LNCAP (cell line): ENCODE data around the gene STAT1.

Experiments
- CTCF ChIP-seq: fragments of 450-650 bp; IDR thresholded peaks from 2 replicates; pipeline ENCODE4 v1.5.1; 2017; ENCODE audit warnings: mild to moderate bottlenecking

STAT1 gene

DNA sequence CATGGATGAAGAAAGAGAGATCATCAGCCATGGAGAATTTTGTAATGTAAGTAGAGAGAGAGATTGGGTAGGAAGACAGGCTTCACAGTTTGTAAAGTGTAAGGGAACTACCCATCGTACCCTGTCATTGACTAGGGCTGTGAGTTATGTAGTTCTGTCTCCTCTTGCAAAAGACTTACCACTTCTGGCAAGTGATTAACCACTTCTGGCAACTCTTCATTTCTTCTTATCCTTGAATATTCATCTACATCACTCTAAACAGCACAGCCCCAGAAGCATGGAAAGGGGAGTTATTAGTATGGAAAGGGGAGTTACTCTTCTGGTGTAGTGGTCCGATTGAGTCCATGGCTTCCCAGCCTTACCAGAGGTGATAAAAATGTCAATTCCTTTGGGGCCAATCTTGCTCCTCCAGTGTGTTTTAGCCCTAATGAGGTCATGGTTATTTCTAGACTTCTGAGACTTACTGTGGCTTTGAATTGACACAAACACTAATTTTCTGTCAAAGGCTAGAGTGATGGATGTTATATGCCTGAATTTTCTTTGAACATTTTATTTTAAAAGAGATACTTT is 52.0 kb downstream of the STAT1 start:
- TF ChIP-seq CTCF: no peak

DNA sequence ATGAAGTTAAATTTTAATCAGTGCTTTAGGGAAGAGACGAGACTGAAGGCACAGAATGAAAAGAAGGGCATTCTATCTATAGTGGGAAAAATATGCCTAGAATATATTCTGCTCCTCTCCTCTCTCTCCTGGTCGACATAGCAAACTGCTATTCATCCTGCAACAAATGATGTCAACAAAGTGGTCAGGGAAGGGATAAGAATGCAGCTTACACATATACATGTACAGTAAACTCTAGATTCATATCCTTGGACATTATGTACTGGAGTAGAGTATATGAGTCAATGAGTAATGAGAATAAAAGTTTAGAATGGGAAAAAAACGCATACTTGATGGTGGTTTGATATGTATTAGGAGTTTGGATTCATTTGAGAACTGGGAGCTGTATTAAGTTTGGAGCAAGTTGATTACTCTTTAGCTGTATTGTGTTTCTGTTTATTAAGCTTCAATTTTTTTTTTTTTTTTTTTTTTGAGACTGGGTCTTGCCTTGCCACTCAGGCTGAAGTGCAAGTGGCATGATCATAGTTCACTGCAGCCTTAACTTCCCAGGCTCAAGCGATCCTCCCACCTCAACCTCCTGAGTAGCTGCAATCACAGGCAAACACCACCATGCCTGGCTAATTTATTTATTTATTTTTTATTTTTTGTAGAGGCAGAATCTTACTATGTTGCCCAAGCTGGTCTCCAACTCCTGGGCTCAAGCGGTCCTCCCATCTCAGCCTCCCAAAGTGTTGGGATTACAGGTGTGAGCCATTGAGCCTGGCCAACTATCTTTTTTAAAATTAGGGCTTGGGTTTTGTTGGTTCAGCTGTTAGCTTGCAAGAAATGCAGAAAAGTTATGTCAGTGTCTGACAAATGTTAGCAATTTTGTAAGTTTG is 53.8 kb downstream of the STAT1 start:
- TF ChIP-seq CTCF: no peak

DNA sequence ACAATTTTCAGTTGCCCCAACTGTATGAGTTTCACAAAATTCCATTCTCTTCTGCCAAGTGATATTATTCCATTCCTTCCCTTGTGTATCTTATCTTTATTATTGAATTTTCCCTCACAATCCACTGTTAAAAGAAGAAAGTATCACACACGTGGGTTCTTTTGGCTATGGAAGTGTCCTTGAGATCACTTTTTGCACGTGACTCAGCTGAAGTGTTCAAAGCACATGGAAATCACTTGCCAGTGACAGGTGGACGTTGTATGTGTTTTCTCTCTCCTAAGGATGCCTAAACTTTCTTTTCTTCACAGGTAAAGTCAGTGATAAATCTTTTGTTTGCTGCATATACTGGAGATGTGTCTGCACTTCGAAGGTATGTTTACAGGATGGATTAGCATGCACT is 60.7 kb downstream of the STAT1 start:
- no peak for TF ChIP-seq CTCF

DNA sequence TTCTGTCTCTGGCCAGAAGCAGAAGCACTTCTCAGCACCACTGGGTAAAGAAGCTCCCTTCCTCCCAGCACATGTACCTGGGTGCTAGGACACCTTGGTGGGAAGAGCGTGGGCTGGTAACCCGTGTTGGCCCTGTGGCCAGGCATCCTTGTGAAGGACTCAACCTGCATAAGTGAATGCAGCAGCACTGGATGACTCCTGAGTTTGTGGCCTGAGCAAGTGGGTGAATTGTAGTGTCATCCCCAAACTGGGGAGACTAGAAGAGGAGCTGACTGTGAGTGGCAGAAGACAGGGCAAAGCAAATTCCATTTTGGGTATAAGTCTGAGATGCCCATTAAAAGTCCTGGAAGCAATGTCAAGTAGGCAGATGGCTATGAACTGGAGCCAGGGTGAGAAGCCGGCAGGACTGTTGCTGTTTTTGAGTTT is 63.4 kb downstream of the STAT1 start:
- no peak for TF ChIP-seq CTCF

- no peak for TF ChIP-seq CTCF
Observed at GRCh38 chr2:190948671-190949070, 65.3 kb downstream of the STAT1 start.

DNA sequence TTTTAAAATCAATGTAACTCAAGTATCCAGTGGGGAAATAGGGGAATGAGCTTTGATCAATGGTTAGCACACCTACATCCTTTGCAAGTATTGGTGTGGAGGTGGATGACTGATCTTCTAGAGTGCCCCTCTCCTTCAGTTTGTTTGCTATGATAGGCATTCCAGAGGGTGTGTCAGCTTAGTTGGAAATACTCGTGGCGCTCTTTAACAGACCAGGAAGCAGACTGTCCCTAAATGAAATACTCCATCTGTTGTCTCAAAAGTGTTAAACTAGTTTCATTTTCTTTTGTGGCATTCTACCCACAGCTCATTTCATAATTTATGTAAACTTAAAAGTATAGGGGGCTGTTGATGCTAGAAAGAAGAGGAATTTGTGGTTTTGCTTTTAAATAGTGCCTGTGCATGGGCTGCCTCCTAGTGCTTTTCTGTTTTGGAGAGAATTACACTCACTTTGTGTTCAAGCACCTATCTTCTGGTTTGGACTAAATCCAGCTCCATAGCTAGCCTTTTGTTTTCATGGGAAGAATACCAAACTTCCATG is 66.2 kb downstream of the STAT1 start:
- TF ChIP-seq CTCF: no peak

GRCh38 chr2:190947141-190947540 is 66.8 kb downstream of the STAT1 start:
- no peak for TF ChIP-seq CTCF
